GM12878 (cell line): ENCODE results near the gene MGLL. TPM values are rescaled to one million over a fixed set of nuclear protein-coding genes. Genes with fewer than 3 reads are reported as not detected.

ENCODE experiments used
- ATAC-seq: fragments of 200-7000 bp; cut with Tn5 transposase; 3 replicates; pipeline ENCODE4 v1.9.1; 2020; ENCODE audit warnings: mild to moderate bottlenecking, moderate library complexity
- BruUV-seq: library from RNA; stranded (reverse); fragments of 400-500 nt; replicated peaks from 2 replicates; lab custom pipeline; 2021; lab: Mats Ljungman, UMichigan
- CTCF ChIA-PET: fragments of 300-600 bp; sonication (Branson Sonifier 250); formaldehyde crosslinking; extraction: SDS; loops from one replicate; lab custom pipeline; 2021; ENCODE audit warnings: inconsistent platforms; lab: Yijun Ruan, JAX
- POLR2A ChIA-PET: fragments of 350-600 bp; formaldehyde crosslinking; extraction: SDS; loops from one replicate; lab custom pipeline; 2021; ENCODE audit warnings: inconsistent platforms; lab: Charles Lee
- RAD21 ChIA-PET: fragments of 300-600 bp; sonication (Branson Sonifier 250); formaldehyde crosslinking; loops from one replicate; lab custom pipeline; 2023; ENCODE audit warnings: antibody characterized with exemption; ENCODE audit not compliant: unreplicated experiment; lab: Charles Lee
- SMC1A ChIA-PET: fragments of 300-600 bp; sonication (Branson Sonifier 250); formaldehyde crosslinking; loops from one replicate; lab custom pipeline; 2023; ENCODE audit not compliant: unreplicated experiment, uncharacterized antibody; lab: Charles Lee
- DNase-seq: peaks from one replicate; pipeline ENCODE4 v3.0.0-alpha.2; 2011; ENCODE audit warnings: low read depth, low spot score
- FAIRE-seq: peaks from 3 replicates; lab custom pipeline; 2011; peaks lifted over from hg19 to GRCh38; lab: Jason Lieb, UNC
- H2AFZ ChIP-seq: 2 replicates; pipeline ENCODE4 v1.6.0; 2011; ENCODE audit warnings: low read depth, low read length, control low read depth; ENCODE audit not compliant: control insufficient read depth
- H3K27ac ChIP-seq: 2 replicates; pipeline ENCODE4 v1.5.1; 2011; ENCODE audit warnings: control low read depth; ENCODE audit not compliant: control insufficient read depth, insufficient read depth
- H3K27me3 ChIP-seq, 2 experiments: replicated peaks in 1 of 2; 2 replicates each; pipeline versions ENCODE4 v1.6.0 to v1.6.1; 2011; ENCODE audit warnings: low read length in 1 of 2; ENCODE audit not compliant: control insufficient read depth in 2 of 2, insufficient read depth in 2 of 2
- H3K36me3 ChIP-seq, 2 experiments: 2 replicates each; pipeline ENCODE4 v1.5.1; 2011; ENCODE audit warnings: low read length in 1 of 2; ENCODE audit not compliant: control insufficient read depth in 2 of 2, insufficient read depth in 2 of 2
- H3K4me1 ChIP-seq: 2 replicates; pipeline ENCODE4 v1.6.1; 2011; ENCODE audit warnings: mild to moderate bottlenecking, low read length, moderate library complexity, mixed read lengths; ENCODE audit not compliant: control insufficient read depth, insufficient read depth
- H3K4me2 ChIP-seq: 2 replicates; pipeline ENCODE4 v1.6.0; 2011; ENCODE audit warnings: control low read depth; ENCODE audit not compliant: control insufficient read depth, insufficient read depth
- H3K4me3 ChIP-seq: fragments of 200-600 bp; sonication (generic); 2 replicates; pipeline ENCODE4 v1.5.1; 2016
- H3K79me2 ChIP-seq: 2 replicates; pipeline ENCODE4 v1.6.0; 2011; ENCODE audit warnings: low read length; ENCODE audit not compliant: control insufficient read depth, insufficient read depth
- H3K9ac ChIP-seq: 2 replicates; pipeline ENCODE4 v1.8.0; 2011; ENCODE audit warnings: low read length, control low read depth, mixed read lengths; ENCODE audit not compliant: control insufficient read depth, insufficient read depth
- H3K9me3 ChIP-seq: replicated peaks from 3 replicates; pipeline ENCODE4 v1.5.1; 2011; ENCODE audit warnings: mild to moderate bottlenecking, low read length; ENCODE audit not compliant: control insufficient read depth, insufficient read depth
- H4K20me1 ChIP-seq: 2 replicates; pipeline ENCODE4 v1.6.0; 2011; ENCODE audit not compliant: control insufficient read depth, insufficient read depth
- BCL11A ChIP-seq: IDR thresholded peaks from 2 replicates; pipeline ENCODE4 v1.6.1; 2011; ENCODE audit warnings: low read depth, low read length
- EZH2 ChIP-seq: IDR thresholded peaks from 2 replicates; pipeline ENCODE4 v1.6.1; 2012; ENCODE audit warnings: low read depth, mild to moderate bottlenecking, control low read depth, inconsistent platforms, low read length, borderline replicate concordance; ENCODE audit not compliant: control insufficient read depth
- GABPA ChIP-seq: IDR thresholded peaks from 2 replicates; pipeline ENCODE4 v1.6.1; 2014; ENCODE audit warnings: antibody characterized with exemption, low read depth, mild to moderate bottlenecking, inconsistent platforms
- TARDBP ChIP-seq: IDR thresholded peaks from 2 replicates; pipeline ENCODE4 v1.6.1; 2016; ENCODE audit warnings: borderline replicate concordance
- ZNF24 ChIP-seq: fragments of 450-650 bp; IDR thresholded peaks from 2 replicates; pipeline ENCODE4 v1.6.1; 2017; ENCODE audit warnings: antibody characterized with exemption, mild to moderate bottlenecking
- whole genome bisulfite sequencing: methylation state at CpG from one replicate; pipeline ENCODE4 v1.1.6; 2016; ENCODE audit warnings: low lambda C conversion rate; ENCODE audit not compliant: insufficient replicate concordance, insufficient coverage; ENCODE audit errors: missing lambda C conversion rate; 5-methylcytosine and 5-hydroxymethylcytosine counted together
- in situ Hi-C: fragments of 300-500 bp; cut with MboI; formaldehyde crosslinking; loops from 9 replicates; pipeline ENCODE4 v1.14.3; 2018; ENCODE audit warnings: mixed read lengths
- intact Hi-C: fragments of 100-400 bp; cut with micrococcal nuclease; formaldehyde crosslinking; loops from one replicate; pipeline ENCODE4 v1.14.2; 2022; ENCODE audit not compliant: unreplicated experiment
- polyA plus RNA-seq, 11 experiments: library from polyadenylated mRNA; depleted of rRNA in 4 of 11; unstranded in 6 of 11; stranded (reverse) in 5 of 11; fragments of >200 nt; fragmentation: Nextera tagmentation in 4 of 11; fragmentation: Illumina TruSeq in 1 of 11; extraction: Ambion mirVana in 4 of 11; extraction: Trizol in 1 of 11; gene quantifications; 1 replicate in 1 of 11; 2 replicates in 10 of 11; pipeline versions ENCODE4 v1.2.1 to v1.2.3, GENCODE V29; 2011 to 2016; ENCODE audit warnings: inconsistent platforms in 2 of 11, missing spikeins in 2 of 11, low read depth in 1 of 11
- total RNA-seq, 4 experiments: library from RNA; depleted of rRNA in 3 of 4; stranded (reverse); fragments of >200 nt in 3 of 4; fragmentation: Illumina TruSeq in 1 of 4; extraction: Trizol in 1 of 4; gene quantifications; 2 replicates each; pipeline versions ENCODE4 v1.2.1 to v1.2.3, GENCODE V29; 2013 to 2021

Gene MGLL
- total and polyA plus RNA-seq, 10 of the 15 experiments (the other 5 are each of a cell fraction or from before 2014, with no cell fraction given): 44.9 to 177 (median 72.9) TPM

DNA sequence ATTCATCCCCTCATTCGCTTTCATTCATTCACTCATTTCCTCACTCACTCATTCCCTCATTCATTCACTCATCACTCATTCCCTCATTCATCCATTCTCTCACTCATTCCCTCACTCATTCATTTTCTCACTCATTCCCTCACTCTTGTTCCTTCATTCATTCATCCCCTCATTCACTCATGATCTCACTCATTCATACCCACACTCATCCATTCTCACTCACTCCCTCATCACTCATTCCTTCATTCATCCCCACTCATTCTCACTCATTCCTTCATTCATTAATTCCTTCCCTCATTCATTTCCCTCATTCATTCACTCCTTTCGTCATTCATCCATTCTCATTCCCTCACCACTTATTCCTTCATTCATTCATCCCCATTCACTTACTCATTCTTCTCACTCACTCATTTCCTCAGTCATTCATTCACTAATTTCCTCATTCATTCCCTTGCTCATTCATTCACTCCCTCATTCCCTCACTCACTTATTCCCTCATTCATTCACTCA lies 135.0 kb downstream of the MGLL start:
- ChIA-PET POLR2A (no interaction called here), RAD21 (no interaction called here)
- Histone ChIP-seq H3K4me2 (no peak overlapping the region), H3K9ac (no peak overlapping the region), H3K4me3 (no peak overlapping the region), H3K27me3 (no peaks in the 10 kb centered on the region)
- no peak for FAIRE-seq
- TF ChIP-seq BCL11A (no peak), ZNF24 (peak; percentile 97)
- TF ChIP-seq, all 136 proteins: peak for 1
- intact Hi-C loops (no loop called here), in situ Hi-C loops (no loop called here)
- Histone ChIP-seq H3K36me3 (peaks cover 7 to 13% of the 10 kb centered on the region in 2 experiments; a peak in 3 of 4 replicates), H3K9me3 (no peaks in the 10 kb centered on the region), H3K27ac (no peak overlapping the region), H4K20me1 (no peaks in the 10 kb centered on the region), H3K79me2 (no peaks in the 10 kb centered on the region), H2AFZ (no peak overlapping the region), H3K4me1 (peaks cover 14% of the 10 kb centered on the region)
- no peak for DNase-seq
- 97% methylated on average over 2 of the region's 2 CpGs for WGBS
- CTCF ChIA-PET: no interaction called here
- BruUV-seq: no TSS peak
- SMC1A ChIA-PET: no interaction called here
- ATAC-seq: no peak

GRCh38 chr3:127686512-127686894 lies 135.8 kb downstream of the MGLL start:
- H3K4me2 ChIP-seq: no peak overlapping the region
- ATAC-seq: no peak
- H3K4me1 ChIP-seq: peaks cover 21% of the 10 kb centered on the region
- ChIA-PET RAD21 (no interaction called here), POLR2A (no interaction called here), CTCF (no interaction called here), SMC1A (no interaction called here)
- intact Hi-C loops (no loop called here), in situ Hi-C loops (no loop called here)
- no peak overlapping the region for H3K4me3 ChIP-seq
- FAIRE-seq: no peak
- no peak overlapping the region for H3K27ac ChIP-seq
- peaks cover 3 to 7% of the 10 kb centered on the region in 2 experiments; a peak in 3 of 4 replicates for H3K36me3 ChIP-seq
- no TSS peak for BruUV-seq
- DNase-seq: no peak
- H3K9me3 ChIP-seq: no peaks in the 10 kb centered on the region
- H4K20me1 ChIP-seq: no peaks in the 10 kb centered on the region
- no peak overlapping the region for H3K9ac ChIP-seq
- no peak overlapping the region for H2AFZ ChIP-seq
- no peak for TF ChIP-seq EZH2
- peak; percentile 97 for TF ChIP-seq ZNF24
- no peak for TF ChIP-seq GABPA
- TF ChIP-seq TARDBP: peak; percentile 65; the same call in 1 of the 2 replicates
- no peaks in the 10 kb centered on the region for H3K27me3 ChIP-seq
- no peaks in the 10 kb centered on the region for H3K79me2 ChIP-seq
